T follicular helper cell (primary cell): ENCODE measurements around the gene LRRC10B.

ENCODE experiments used
- DNase-seq: peaks from one replicate; pipeline ENCODE4 v3.0.0-alpha.2; 2020; ENCODE audit warnings: low read depth

Gene LRRC10B

DNA sequence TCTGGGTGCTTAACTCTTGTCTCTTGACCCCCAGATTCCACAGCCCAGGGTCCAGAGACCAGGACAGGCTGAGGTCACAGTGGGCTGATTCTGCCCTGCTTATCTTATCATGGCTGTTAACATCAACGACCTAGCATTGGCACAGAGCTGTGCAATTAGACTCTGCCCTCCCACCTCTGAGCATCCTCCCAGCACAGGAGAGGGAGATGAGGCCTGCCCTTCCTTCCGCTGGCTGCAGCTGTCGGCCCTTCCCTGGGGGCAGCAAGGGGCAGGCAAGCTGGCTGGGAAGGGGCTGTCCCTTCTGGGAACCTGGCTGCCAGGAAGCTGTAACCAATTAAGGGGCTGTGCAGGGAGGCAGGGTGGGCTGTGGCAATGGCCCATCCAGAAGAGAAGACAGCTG, 22.5 kb downstream of the LRRC10B start:
- DNase-seq = no peak

DNA sequence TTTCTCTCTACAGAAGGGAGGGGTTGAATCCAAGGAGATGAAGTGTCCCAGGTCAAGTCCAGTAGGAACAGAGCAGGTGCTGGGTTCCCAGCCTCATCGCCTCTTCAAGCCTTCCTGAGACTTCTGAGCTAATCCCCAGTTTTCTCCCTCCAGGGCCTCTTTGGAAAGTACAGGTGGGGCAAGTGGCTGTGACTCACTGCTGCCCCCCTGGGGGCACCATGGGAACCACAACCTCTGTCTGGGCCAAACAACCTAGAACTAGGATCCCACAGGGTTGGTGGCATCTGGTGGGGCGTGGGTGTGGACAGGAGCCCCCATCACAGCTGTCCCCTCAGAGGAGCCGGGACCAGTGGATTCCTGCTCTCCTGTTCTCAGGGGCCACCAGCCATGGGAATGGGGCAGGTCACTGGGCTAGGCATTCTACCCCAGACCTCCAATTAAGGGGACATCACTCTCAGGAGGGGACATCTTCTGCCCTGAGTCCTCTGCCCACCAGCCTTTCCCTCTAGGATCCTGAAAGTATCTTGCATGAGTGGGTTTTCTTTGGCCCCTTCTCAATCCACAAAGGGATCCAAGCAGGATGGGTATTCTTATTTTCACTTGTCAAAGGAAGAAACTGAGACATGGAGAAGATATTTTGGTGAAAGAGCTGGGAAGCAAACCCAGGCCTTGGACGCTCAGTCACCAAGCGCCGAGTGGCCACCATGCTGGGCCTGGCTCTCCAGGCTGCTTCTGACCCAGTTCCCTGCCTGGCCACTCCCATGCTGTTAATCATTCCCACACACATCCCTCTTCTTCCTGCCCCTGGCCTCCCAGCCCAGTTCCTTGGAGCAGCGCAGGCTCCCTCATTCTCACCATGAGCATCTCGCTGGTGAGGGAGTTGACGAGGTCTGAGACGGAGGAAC, 23.8 kb downstream of the LRRC10B start:
- DNase-seq = peak; percentile 18

DNA sequence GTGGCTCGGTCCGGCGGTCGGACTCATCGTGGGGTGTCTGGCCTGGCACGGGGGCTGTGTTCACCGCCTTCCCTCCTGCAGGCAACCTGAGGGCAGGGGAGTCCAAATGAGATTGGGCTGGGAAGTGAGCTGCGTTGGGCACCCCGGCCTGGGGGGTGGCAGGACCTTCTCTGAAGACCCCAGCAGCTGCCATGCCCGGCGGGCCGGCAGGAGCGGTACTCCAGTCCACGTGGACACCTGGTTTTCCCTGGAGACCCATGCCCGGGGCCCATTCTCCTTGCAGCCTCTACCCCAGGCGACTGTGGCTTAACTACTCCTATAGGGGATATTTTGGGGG, 24.5 kb downstream of the LRRC10B start:
- no peak for DNase-seq

DNA sequence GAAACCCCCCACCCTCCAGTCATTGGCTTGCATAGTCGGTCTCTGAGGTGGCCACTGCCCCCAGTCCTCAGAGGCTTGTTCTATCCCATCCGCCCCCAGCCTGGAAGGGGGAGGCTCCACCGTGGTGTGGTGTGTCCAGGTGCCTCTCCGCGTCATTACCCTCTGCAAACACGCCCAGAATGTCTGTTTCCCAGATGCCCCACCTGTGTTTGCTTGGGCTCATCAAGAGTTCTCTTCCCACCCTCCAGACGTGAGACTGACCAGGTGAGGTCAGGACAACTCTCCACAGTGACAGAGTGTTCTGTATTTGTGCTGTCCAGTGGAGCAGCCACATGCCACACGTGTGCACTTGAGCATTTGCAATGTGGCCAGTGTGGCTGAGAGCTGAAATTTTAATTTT, 24.9 kb downstream of the LRRC10B start:
- no peak for DNase-seq

DNA sequence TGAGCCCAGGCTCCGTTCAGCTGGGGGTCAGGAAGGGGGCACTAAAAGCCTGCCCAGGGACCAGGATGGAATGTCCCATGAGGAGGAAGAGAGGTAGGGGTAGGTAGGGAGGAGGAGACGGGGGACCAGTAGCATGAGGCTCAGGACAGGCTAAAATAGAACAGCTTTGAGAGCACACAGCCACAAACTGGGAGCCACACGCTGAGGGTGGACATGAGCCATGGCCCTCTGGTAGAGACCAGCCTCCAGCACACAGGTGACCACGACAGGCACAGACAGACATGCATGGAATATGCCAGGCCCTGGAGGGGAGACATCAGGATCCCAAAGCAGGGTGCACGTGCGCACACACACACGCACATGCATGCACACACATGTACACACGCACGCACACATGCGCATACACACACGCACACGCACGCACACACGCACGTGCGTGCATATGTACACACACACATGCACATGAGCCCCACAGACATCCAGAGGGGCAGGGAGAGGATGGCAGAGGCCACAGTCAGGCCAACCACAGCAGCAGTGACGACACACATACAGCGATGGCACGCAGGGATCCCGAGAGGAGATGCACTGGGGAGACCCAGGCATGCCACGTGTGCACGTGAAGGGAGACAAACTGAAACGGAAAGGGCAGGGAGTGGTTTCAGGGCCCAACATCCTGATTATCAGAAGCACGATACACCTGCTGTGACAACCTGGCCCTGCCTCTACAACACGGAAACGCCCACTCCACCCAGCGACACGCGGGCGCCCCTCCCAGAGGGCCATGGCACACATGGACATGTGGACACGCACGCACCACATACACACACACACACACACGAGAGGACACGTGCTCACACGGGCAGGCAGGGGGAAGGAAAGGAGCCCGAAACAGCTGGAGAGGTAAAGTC, 25.7 kb downstream of the LRRC10B start:
- no peak for DNase-seq

DNA sequence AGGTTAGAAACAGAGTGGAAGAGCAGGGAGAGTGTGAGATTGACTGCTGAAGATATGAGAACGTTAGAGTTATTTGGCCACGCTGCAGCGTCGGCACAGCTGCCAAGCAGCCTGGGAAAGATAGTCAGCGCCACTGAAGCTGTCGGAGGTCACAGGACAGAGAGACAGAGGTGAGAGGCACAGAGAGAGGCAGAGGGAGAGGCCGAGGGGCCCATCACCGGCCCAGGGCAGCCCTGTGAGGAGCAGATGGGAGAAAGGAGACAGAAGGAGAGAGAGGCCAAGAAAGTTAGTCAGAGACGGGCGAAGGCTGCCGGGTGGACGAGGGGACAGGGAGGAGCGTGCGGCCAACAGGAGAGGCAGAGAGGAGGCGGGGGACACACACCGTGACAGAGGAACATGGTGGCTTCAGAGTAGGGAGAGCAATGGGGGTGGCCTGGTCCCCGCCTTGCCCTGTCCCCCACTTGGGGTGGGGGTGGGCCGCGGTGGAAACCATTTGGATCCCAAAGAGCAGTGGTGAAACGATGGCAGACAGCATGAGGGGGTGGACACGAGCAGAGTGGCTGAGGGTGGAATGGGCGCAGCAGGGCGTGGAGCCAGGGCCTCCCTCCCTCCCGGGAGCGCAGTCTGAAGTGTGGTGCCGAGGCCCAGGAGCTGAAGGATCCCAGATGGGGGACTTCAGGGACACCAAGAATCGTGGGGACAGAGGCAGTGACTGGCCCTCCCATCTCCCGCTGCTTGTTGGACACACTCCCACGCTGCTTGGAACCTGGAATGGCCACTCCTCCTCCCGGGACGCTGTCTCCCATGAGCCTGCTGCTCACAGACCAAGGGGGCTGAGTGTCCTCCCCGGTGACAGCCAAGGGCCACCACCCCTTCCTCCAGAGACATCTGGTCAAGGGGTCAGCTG, 26.6 kb downstream of the LRRC10B start:
- no peak for DNase-seq

DNA sequence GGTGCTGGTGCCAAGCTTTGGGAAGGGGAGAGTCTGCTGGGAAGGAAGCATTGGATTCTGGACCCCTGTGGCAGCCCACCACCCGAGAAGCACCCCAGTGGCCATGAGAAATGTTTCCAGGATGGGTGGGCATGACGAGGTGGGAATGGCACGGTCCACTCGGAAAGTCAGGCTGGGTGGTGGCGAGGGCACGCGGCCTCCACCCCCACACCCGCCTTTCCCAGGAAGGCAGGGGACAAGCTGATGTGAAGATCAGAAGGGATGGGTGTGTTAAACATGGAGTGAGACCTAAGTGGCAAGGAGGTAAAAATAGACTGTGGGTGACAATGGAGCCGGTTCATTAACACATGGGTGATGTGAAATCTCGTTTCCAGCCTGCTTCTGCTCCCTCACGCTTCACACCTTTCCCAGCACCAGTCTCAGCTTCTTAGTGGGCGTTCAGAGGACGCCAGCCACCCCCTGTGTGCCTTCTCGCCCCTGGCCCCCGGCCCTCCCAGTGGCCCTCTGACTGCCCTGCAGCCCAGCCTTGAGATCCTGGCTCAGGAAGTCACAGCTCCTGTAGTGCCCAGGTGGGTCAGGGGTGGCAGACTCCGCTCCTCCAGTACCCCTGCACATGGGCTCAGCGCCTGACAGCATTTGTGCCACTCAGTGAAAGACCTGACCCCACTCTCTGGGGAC, 27.6 kb downstream of the LRRC10B start:
- DNase-seq = no peak

DNA sequence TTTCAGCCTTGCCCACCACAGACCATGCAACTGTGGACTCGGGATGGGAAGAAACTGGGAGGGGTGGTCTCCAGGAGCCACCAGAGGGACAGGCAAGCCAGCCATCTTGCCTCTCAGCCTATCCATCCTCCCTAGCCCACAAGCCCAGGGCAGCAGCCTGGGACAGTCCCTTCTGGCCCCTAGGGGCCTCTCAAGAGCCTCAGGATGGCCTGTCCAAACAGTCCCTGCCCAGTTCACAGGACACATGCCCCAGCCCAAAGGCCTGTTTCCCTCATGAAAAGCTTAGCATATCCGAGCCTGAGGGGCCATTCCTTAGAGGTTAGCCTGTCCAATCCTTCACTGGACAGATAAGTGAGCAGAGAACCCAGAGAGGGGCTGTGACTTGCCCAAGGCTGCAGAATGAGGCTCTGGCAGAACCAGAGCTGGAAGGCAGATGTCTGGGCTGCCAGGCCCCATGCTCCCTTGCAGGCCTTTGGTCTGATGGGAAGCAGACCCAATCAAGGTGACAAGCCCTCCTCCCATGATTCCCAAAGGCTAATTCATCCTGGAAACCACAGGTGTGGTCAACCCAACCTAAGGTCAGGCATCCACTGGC, 28.2 kb downstream of the LRRC10B start:
- DNase-seq = no peak

DNA sequence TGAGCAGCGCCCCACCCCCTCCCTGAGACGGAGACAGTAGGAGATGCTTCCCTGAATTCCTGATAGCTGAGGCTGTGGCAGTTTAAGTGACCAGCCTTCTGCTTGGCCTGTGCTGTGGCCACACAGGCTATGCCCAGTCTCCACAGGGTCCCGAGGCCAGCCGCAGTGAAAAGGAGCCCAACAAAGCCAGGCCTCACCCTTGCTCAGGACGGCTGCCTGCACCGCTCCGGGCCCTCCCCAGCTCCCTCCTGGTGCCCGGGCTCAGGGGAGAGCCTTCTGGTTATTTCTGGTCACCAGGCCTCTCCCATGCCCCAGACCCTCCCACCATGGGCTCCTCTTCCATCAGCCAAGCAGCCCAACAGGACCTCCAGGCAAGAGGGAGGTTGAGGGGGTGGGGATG, 28.8 kb downstream of the LRRC10B start:
- DNase-seq = no peak

DNA sequence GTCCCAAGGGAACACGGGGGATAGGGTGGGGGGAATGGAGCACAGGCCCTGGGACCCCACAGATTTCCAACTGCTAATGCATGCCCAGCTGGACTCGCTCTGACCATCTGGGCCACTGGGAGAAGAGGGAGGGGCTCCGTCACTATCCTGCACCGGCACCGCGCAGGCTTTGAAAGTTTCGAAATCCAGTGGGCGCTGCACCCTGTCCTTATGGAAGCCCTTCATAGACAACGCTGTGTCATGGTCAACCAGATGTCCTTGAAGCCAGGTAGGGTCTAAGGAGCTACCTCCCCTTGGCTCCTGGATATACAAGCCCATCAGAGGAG, 30.1 kb downstream of the LRRC10B start:
- no peak for DNase-seq

DNA sequence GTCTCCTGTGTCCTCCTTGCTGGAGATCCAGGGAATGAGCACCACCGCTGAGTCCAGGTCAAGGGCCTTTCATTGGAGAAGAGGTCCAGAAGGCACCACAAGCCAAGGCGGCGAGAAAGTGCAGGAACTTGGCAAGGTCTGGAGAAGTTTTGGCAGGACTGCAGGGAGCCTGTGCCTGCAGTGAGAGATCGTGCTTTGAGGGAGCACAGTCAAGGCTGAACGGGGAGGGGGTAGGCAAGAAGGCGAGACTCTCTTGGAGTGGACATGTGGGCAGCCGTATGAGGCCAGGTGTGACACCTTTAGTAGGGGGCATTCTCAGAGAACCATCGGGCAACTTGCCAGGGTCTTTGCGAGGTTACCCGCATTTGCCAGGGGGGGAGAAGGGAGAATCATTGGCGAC, 30.5 kb downstream of the LRRC10B start:
- DNase-seq = no peak

DNA sequence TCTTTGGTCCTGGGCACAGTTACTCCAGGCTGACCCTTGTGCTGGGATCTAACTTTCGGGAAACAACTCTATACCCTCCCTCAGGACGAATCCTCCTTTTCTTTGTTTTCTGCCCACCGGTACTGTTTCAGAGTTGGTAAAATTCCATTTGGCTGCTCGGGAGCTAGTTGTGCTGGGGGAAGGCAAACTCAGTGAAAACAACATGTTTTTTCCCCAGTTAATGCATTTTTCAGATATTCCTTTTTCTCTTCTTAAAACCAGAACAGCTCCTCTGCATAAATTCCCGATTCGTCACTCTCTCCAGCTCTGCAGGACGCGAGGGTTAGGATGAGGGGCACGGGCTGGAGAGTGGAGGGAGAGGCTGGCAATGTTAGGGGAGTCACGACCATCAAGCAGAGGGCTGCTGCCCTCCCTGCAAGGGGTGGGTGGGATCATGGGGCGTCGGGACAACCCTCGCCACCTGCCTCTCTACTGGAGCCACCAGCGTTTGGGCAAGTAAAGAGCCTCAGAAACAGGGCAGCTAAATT, 31.3 kb downstream of the LRRC10B start:
- DNase-seq = no peak

DNA sequence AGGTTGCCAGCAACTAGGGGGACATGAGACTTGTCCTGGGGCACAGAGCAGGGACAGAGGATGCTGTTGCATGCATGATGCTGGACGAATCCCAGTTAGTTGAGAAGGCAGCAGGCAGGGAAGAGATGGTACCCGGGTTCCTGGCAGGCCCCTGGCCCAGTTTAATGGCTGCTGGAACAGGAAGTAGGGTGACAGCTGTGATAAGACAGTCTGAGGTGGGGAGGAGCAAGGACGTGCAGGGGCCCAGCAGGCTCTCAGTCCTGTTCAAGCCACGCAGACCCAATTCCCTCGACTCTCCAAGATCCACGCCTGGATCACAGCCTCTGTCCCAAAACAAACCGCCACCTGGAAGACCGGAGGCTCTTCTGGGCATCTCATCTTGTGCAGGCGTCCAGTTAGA, 32.0 kb downstream of the LRRC10B start:
- DNase-seq = no peak

DNA sequence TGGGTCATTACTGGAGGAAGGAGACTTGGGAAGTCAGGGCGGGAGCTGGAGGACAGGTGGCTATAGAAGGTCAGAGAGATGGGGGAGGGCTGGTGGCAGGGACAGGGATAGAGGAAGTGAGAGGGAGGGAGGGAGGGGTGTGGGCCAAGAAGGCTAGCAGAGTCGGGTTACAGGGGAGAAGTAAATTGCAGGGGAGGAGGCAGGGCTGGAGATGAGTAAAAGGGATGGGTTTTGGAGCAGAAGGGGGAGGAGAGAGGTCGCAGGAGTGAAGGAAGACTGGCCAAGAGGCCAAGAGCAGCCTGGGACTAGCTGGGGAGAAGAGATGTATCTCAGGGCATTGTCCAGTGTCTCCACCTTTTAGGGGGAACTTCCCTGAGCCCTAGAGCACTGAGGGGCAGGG, 33.0 kb downstream of the LRRC10B start:
- no peak for DNase-seq

DNA sequence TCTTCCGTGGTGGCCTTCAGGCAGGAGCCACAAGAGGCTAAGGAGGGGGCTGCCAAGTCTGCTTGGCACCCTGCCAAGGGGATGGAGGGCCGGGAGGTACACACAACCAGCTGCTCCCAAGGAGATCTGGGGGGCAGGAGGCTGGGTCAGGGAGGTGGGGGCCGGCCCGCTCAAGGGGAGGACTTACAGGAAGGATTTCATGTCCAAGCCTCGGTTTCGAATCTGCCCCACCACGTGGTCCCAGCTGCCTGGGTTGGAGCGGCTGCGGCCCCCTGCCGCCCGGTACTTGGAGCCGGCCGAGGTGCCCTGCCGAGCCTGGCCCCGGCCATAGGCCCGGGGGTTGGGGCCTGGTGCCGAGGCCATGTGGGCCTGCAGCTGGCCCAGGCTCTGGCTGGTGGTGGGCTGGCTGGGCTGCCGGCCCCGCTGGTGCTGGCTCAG, 33.5 kb downstream of the LRRC10B start:
- DNase-seq = no peak

DNA sequence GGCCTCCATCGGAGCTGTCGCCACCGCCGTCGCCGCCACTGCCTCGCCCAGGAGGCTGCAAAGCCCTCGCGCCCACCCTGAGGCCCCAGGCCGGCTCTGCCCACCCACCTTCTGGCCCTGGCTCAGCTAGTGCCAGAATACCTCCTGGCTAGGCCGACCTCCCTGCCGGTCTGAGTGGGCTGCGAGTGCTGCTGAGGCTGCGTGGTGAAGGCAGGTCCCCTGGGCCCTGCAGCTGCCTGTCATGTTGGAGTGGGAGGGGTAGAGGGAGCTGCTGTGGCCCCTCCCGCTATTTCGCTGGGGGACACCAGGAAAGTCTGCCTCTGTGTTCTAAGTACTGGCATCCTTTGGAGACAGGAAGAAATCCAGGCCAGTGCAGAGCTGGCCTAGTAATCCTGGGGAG, 34.2 kb downstream of the LRRC10B start:
- no peak for DNase-seq

DNA sequence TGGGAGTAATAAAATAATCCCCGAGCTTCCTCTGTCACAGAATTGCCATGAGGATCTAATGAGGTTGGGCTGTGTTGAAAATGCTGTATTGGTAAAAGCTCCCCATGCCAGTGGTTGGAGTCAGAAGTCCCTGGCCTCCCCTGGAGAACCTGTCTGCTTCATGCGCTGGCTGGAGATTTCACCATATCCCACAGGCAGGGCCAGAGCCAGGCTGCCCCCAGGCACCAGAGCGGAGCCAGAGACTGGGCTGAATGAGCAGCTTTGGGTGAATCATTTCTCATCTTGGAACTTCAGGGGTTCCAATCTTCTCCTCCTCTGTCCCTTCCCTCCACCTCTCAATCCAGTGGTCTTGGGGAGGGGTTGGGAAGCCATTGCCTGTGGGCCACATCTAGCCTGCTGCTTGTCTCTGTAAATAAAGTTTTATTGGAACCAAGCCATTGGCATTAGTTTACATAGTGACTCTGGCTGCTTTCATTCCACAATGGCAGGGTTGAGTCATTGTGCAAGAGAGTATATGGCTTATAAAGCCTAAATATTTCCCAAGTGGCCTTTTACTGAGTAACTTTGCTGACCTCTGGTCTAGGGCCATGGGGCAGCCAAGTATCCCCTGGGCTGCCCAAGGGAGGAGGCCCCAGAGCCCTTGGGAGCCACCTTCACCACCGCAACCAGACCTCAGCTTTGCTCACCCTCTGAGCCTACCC, 35.2 kb downstream of the LRRC10B start:
- no peak for DNase-seq

DNA sequence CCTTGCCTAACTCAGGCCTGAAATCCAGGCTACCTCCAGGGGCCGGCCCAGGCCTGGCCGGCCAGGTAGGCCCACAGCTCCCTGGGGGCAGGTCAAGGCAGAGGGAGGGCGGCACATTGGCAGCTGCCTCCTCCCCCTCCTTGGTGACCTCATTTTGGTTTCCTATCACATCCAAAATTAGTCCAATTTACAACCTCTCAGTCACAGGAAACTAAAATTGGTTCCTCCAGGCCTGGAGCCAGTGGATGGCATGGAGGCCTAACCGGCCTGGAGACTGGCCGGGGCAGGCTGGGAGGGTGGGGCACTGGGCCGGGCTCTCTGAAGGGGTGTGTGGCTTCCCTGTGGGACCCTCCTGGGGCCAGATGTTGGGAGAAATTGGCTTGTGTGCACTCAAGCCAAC, 35.9 kb downstream of the LRRC10B start:
- DNase-seq = no peak

DNA sequence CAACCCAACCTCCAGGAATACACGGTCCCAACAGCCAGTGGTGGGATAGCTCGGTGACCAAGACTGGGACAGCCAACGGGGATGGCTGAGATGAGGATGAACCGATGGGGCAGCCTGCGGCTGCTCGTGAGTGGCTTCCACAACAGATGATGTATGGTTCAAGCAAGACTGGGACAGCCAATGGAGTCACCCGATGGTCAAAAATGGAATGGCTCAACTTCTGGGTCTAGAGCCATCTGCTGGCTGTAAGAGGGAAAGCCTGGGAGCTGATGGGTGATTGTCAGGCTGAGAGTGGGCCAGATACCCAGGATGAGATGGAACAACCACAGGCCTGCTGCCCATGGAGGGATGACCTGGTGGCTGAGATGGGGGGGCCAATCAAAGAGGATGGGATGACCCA, 36.8 kb downstream of the LRRC10B start:
- no peak for DNase-seq

DNA sequence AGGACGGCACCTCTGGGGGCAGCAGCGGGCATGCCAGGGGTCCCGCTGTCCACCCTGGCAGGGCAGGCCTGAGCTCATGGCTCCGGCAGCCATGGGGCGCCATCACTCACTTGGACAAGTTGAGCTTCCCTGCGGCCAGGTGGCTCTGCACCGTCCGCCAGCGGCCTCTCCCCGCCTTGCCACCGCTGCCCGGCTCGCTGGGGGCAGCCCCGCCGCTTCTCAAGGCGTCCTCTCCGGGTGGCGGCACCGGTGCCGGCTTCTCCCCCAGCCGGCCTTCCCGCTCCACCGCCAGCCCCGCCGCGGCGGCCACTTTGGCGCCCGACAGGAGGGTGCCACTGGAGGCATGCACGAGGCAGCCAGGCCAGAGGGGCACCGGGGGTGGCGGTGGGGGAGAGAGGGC, 37.4 kb downstream of the LRRC10B start:
- no peak for DNase-seq
